ENCODE results near the gene CXCR5. TPM values are rescaled to one million over a fixed set of nuclear protein-coding genes. Genes with fewer than 3 reads are reported as not detected.
A peak's percentile ranks its signal among the peaks of the same experiment; 100 is the strongest.

CXCR5 gene
- total RNA-seq, 2 donors from 2014 or later, result not detected

DNA sequence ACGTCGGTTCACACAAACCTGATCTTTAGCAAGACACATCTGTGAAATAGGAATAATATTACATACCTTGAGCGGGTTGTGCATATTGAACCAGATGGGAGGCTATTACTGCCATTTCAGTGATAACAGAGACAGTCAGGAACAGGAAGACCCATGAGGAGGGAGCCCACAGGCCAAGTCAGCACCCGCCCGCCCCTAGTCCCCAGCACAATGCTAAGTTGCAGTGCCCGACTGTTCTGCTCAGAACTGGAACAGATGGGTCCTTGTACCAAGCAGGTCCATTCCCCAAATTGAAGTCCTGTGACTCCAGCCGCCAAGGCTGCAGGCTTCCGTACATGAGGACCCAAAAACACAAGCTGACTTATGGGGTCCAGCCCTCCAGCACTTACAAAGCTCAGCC is 9.3 kb downstream of the CXCR5 start:
- Histone ChIP-seq H3K4me3 (no peak overlapping the region), H3K27ac (no peak overlapping the region), H3K4me1 (ENCODE audit: control insufficient read depth in 1 of 2, low read depth in 2 of 2) (peaks cover 24 to 61% of the 10 kb centered on the region in 2 donors), H3K36me3 (peaks cover 11% of the 10 kb centered on the region), H3K9me3 (no peaks in the 10 kb centered on the region), H3K27me3 (replicated peaks; ENCODE audit: insufficient read depth) (no peaks in the 10 kb centered on the region)
- DNase-seq (ENCODE audit: low spot score) (no peak), ATAC-seq (ENCODE audit: insufficient number of reproducible peaks, low FRiP score, low read depth) (no peak)
- TF ChIP-seq, protein P1, sequence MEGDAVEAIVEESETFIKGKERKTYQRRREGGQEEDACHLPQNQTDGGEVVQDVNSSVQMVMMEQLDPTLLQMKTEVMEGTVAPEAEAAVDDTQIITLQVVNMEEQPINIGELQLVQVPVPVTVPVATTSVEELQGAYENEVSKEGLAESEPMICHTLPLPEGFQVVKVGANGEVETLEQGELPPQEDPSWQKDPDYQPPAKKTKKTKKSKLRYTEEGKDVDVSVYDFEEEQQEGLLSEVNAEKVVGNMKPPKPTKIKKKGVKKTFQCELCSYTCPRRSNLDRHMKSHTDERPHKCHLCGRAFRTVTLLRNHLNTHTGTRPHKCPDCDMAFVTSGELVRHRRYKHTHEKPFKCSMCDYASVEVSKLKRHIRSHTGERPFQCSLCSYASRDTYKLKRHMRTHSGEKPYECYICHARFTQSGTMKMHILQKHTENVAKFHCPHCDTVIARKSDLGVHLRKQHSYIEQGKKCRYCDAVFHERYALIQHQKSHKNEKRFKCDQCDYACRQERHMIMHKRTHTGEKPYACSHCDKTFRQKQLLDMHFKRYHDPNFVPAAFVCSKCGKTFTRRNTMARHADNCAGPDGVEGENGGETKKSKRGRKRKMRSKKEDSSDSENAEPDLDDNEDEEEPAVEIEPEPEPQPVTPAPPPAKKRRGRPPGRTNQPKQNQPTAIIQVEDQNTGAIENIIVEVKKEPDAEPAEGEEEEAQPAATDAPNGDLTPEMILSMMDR (IDR thresholded peaks at IDR 0.05), result no peak

DNA sequence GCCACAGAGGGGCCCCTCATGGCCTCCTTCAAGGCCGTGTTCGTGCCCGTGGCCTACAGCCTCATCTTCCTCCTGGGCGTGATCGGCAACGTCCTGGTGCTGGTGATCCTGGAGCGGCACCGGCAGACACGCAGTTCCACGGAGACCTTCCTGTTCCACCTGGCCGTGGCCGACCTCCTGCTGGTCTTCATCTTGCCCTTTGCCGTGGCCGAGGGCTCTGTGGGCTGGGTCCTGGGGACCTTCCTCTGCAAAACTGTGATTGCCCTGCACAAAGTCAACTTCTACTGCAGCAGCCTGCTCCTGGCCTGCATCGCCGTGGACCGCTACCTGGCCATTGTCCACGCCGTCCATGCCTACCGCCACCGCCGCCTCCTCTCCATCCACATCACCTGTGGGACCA is 10.0 kb downstream of the CXCR5 start:
- TF ChIP-seq, protein P1 (IDR thresholded peaks at IDR 0.05), result no peak
- no peaks in the 10 kb centered on the region for H3K9me3 ChIP-seq
- no peak overlapping the region for H3K4me3 ChIP-seq
- ATAC-seq (ENCODE audit: insufficient number of reproducible peaks, low FRiP score, low read depth), result no peak
- H3K27me3 ChIP-seq (replicated peaks; ENCODE audit: insufficient read depth), result no peaks in the 10 kb centered on the region
- H3K4me1 ChIP-seq (ENCODE audit: control insufficient read depth in 1 of 2, low read depth in 2 of 2), result peaks cover 17 to 58% of the 10 kb centered on the region in 2 donors
- peaks cover 16% of the 10 kb centered on the region for H3K36me3 ChIP-seq
- H3K27ac ChIP-seq, result no peak overlapping the region
- DNase-seq (ENCODE audit: low spot score), result no peak

DNA sequence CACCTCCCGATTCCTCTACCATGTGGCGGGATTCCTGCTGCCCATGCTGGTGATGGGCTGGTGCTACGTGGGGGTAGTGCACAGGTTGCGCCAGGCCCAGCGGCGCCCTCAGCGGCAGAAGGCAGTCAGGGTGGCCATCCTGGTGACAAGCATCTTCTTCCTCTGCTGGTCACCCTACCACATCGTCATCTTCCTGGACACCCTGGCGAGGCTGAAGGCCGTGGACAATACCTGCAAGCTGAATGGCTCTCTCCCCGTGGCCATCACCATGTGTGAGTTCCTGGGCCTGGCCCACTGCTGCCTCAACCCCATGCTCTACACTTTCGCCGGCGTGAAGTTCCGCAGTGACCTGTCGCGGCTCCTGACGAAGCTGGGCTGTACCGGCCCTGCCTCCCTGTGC is 10.5 kb downstream of the CXCR5 start:
- peaks cover 21% of the 10 kb centered on the region for H3K36me3 ChIP-seq
- DNase-seq (ENCODE audit: low spot score), result no peak
- TF ChIP-seq, protein P1 (IDR thresholded peaks at IDR 0.05), result no peak
- H3K9me3 ChIP-seq, result no peaks in the 10 kb centered on the region
- H3K27me3 ChIP-seq (replicated peaks; ENCODE audit: insufficient read depth), result no peaks in the 10 kb centered on the region
- peak overlapping the region in 1 of 2 donors; percentile 34 for H3K27ac ChIP-seq
- ATAC-seq (ENCODE audit: insufficient number of reproducible peaks, low FRiP score, low read depth), result no peak
- no peak overlapping the region for H3K4me3 ChIP-seq
- peaks cover 12 to 56% of the 10 kb centered on the region in 2 donors for H3K4me1 ChIP-seq (ENCODE audit: control insufficient read depth in 1 of 2, low read depth in 2 of 2)

DNA sequence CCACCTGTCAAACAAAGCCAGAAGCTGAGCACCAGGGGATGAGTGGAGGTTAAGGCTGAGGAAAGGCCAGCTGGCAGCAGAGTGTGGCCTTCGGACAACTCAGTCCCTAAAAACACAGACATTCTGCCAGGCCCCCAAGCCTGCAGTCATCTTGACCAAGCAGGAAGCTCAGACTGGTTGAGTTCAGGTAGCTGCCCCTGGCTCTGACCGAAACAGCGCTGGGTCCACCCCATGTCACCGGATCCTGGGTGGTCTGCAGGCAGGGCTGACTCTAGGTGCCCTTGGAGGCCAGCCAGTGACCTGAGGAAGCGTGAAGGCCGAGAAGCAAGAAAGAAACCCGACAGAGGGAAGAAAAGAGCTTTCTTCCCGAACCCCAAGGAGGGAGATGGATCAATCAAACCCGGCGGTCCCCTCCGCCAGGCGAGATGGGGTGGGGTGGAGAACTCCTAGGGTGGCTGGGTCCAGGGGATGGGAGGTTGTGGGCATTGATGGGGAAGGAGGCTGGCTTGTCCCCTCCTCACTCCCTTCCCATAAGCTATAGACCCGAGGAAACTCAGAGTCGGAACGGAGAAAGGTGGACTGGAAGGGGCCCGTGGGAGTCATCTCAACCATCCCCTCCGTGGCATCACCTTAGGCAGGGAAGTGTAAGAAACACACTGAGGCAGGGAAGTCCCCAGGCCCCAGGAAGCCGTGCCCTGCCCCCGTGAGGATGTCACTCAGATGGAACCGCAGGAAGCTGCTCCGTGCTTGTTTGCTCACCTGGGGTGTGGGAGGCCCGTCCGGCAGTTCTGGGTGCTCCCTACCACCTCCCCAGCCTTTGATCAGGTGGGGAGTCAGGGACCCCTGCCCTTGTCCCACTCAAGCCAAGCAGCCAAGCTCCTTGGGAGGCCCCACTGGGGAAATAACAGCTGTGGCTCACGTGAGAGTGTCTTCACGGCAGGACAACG is 11.7 kb downstream of the CXCR5 start:
- Histone ChIP-seq H3K27ac (peak overlapping the region; percentile 34 to 45), H3K9me3 (no peaks in the 10 kb centered on the region), H3K27me3 (replicated peaks; ENCODE audit: insufficient read depth) (no peaks in the 10 kb centered on the region), H3K4me3 (no peak overlapping the region), H3K4me1 (ENCODE audit: control insufficient read depth in 1 of 2, low read depth in 2 of 2) (peaks cover 4 to 56% of the 10 kb centered on the region in 2 donors), H3K36me3 (peaks cover 26% of the 10 kb centered on the region)
- TF ChIP-seq, protein P1 (IDR thresholded peaks at IDR 0.05), result no peak
- no peak for ATAC-seq (ENCODE audit: insufficient number of reproducible peaks, low FRiP score, low read depth)
- no peak for DNase-seq (ENCODE audit: low spot score)

DNA sequence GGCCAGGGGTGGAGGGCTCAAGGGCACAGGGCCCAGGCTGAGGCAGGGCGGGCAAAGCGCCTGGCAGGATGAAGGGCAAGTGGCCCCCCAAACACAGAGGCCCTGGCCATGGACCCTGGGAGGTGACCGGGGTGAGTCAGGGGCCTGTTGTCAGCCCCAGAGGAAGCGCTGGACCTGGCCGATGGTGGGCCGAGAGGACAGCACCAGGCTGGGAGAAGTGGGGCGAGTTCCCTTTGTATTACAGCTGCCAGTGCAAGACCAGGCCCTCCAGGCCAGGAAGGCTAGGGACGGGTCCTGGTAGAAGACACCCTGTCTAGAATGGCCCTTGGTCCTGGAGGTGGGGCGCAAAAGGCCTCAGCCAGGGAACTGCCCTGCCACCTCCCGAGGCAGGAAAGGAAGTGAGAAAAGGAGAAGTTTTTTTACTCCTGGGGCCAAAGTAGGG is 12.8 kb downstream of the CXCR5 start:
- Histone ChIP-seq H3K4me1 (ENCODE audit: control insufficient read depth in 1 of 2, low read depth in 2 of 2) (peaks cover 3 to 50% of the 10 kb centered on the region in 2 donors), H3K27ac (peak overlapping the region; percentile 19 to 25), H3K4me3 (no peak overlapping the region), H3K9me3 (no peaks in the 10 kb centered on the region), H3K27me3 (replicated peaks; ENCODE audit: insufficient read depth) (no peaks in the 10 kb centered on the region), H3K36me3 (peaks cover 37% of the 10 kb centered on the region)
- ATAC-seq (ENCODE audit: insufficient number of reproducible peaks, low FRiP score, low read depth), result no peak
- DNase-seq (ENCODE audit: low spot score), result no peak
- TF ChIP-seq, protein P1 (IDR thresholded peaks at IDR 0.05), result no peak

All from thoracic aorta (tissue), 2 donors.